ENCODE measurements around the gene TOP2A.

TOP2A gene

GRCh38 chr17:40445751-40446468 lies 28.2 kb upstream of the TOP2A start:
- Histone ChIP-seq H3K27me3 (ENCODE audit: insufficient read depth, low read depth) (peaks cover 68% of the 10 kb centered on the region), H3K36me3 (ENCODE audit: insufficient read depth) (no peaks in the 10 kb centered on the region), H3K4me1 (ENCODE audit: low read depth, poor library complexity, severe bottlenecking) (peaks cover 38% of the 10 kb centered on the region), H3K79me2 (ENCODE audit: insufficient read depth, low read depth) (no peaks in the 10 kb centered on the region), H2AFZ (ENCODE audit: low read depth) (no peak overlapping the region), H4K20me1 (ENCODE audit: insufficient read depth) (no peaks in the 10 kb centered on the region), H3K4me2 (peak overlapping the region; percentile 61; the same call in 1 of the 2 replicates), H3K9ac (no peak overlapping the region), H3K4me3 (IDR thresholded peaks at IDR 0.05; ENCODE audit: insufficient read depth, low read depth, low read length) (no peak overlapping the region), H3K27ac (no peak overlapping the region)
- TF ChIP-seq CTCF (conservative IDR thresholded peaks at IDR 0.05; ENCODE audit: low read depth, low read length): no peak

GRCh38 chr17:40443988-40444899 lies 26.5 kb upstream of the TOP2A start:
- Histone ChIP-seq H3K27ac (no peak overlapping the region), H3K4me2 (peak overlapping the region; percentile 61), H3K36me3 (ENCODE audit: insufficient read depth) (no peaks in the 10 kb centered on the region), H2AFZ (ENCODE audit: low read depth) (0 out of 2 replicates have a peak overlapping the region, but pooled peaks have one; percentile 45), H4K20me1 (ENCODE audit: insufficient read depth) (no peaks in the 10 kb centered on the region), H3K27me3 (ENCODE audit: insufficient read depth, low read depth) (peaks cover 64% of the 10 kb centered on the region), H3K79me2 (ENCODE audit: insufficient read depth, low read depth) (no peaks in the 10 kb centered on the region), H3K4me1 (ENCODE audit: low read depth, poor library complexity, severe bottlenecking) (peaks cover 31% of the 10 kb centered on the region), H3K4me3 (IDR thresholded peaks at IDR 0.05; ENCODE audit: insufficient read depth, low read depth, low read length) (no peak overlapping the region), H3K9ac (no peak overlapping the region)
- TF ChIP-seq CTCF (conservative IDR thresholded peaks at IDR 0.05; ENCODE audit: low read depth, low read length): no peak; the same call in none of the 2 replicates

- peak within 1 kb of the TSS; percentile 61 for H3K4me2 ChIP-seq
- no peaks in the 10 kb centered on the region for H3K79me2 ChIP-seq (ENCODE audit: insufficient read depth, low read depth)
- H4K20me1 ChIP-seq (ENCODE audit: insufficient read depth): no peaks in the 10 kb centered on the region
- peak; percentile 41; the same call in 1 of the 2 replicates for TF ChIP-seq CTCF (conservative IDR thresholded peaks at IDR 0.05; ENCODE audit: low read depth, low read length)
- no peak within 1 kb of the TSS for H3K27ac ChIP-seq
- H3K4me3 ChIP-seq (IDR thresholded peaks at IDR 0.05; ENCODE audit: insufficient read depth, low read depth, low read length): no peak within 1 kb of the TSS
- H3K9ac ChIP-seq: no peak within 1 kb of the TSS
- H3K4me1 ChIP-seq (ENCODE audit: low read depth, poor library complexity, severe bottlenecking): peaks cover 31% of the 10 kb centered on the region
- no peaks in the 10 kb centered on the region for H3K36me3 ChIP-seq (ENCODE audit: insufficient read depth)
- peak within 1 kb of the TSS; percentile 45 for H2AFZ ChIP-seq (ENCODE audit: low read depth)
- H3K27me3 ChIP-seq (ENCODE audit: insufficient read depth, low read depth): peaks cover 55% of the 10 kb centered on the region
Observed at GRCh38 chr17:40443196-40443987, 25.7 kb upstream of the TOP2A start, which contains the start of gene IGFBP4. IGFBP4 (plus strand) TSS chr17:40443450; CDS start chr17:40443736, 286 bp downstream.

Measured in KMS-11 (cell line).